Body of pancreas (tissue), 4 donors: ENCODE data around the gene CHSY1. TPM values are rescaled to one million over a fixed set of nuclear protein-coding genes. Genes with fewer than 3 reads are reported as not detected.

Experiments
- ATAC-seq: fragments of 150-250 bp; one replicate; pipeline ENCODE4 v1.9.1; 2016
- DNase-seq, 4 donors: peaks; one replicate each; pipeline ENCODE4 v3.0.0-alpha.2; 2019
- H3K27ac ChIP-seq, 4 donors: fragments of 200-600 bp; sonication (generic); 1 replicate in 3 of 4; 2 replicates in 1 of 4; pipeline versions ENCODE4 v1.5.1 to v1.6.1; 2016 to 2019; ENCODE audit warnings: mild to moderate bottlenecking in 1 of 4, mixed read lengths in 1 of 4, moderate library complexity in 1 of 4
- H3K27me3 ChIP-seq, 2 donors: fragments of 200-600 bp; sonication (generic); one replicate each; pipeline ENCODE4 v1.6.0; 2016; ENCODE audit warnings: mild to moderate bottlenecking in 1 of 2
- H3K36me3 ChIP-seq, 2 donors: fragments of 200-600 bp; sonication (generic); replicated peaks in 1 of 2; 2 replicates each; pipeline ENCODE4 v1.5.1; 2016; ENCODE audit warnings: low read depth in 2 of 2; ENCODE audit not compliant: insufficient read depth in 1 of 2
- H3K4me1 ChIP-seq: fragments of 200-600 bp; sonication (generic); one replicate; pipeline ENCODE4 v1.6.0; 2016
- H3K4me3 ChIP-seq, 2 donors: fragments of 200-600 bp; sonication (generic); 1 replicate in 1 of 2; 2 replicates in 1 of 2; pipeline ENCODE4 v1.5.1; 2016 to 2019
- H3K9me3 ChIP-seq, 3 donors: fragments of 200-600 bp; sonication (generic); 1 replicate in 2 of 3; 2 replicates in 1 of 3; pipeline ENCODE4 v1.5.1; 2016
- CTCF ChIP-seq, 7 experiments: fragments of 450-650 bp in 4 of 7; fragments of 200-600 bp in 3 of 7; sonication (generic) in 3 of 7; IDR thresholded peaks; one replicate each; pipeline ENCODE4 v1.5.1; 2016 to 2019; ENCODE audit warnings: antibody characterized with exemption in 7 of 7
- POLR2A ChIP-seq, 3 donors: fragments of 450-650 bp; IDR thresholded peaks; one replicate each; pipeline ENCODE4 v1.6.1; 2016; ENCODE audit warnings: antibody characterized with exemption in 3 of 3, mild to moderate bottlenecking in 2 of 3
- WGBS, 2 donors: methylation state at CpG; one replicate each; pipeline ENCODE4 v1.1.5; 2017; 5-methylcytosine and 5-hydroxymethylcytosine counted together
- intact Hi-C: fragments of 100-400 bp; cut with DNase I; formaldehyde crosslinking; loops from one replicate; pipeline ENCODE4 v1.15.1; 2023
- total RNA-seq, 2 donors: library from RNA; depleted of rRNA; stranded (reverse); fragments of >200 nt; gene quantifications; one replicate each; pipeline ENCODE4 v1.1.0, GENCODE V29; 2016

CHSY1 gene
- total RNA-seq, 2 donors from 2014 or later, result 7.8 to 12.2 TPM

GRCh38 chr15:101159936-101160815, 91.7 kb downstream of the CHSY1 start:
- intact Hi-C loops, result no loop called here
- Histone ChIP-seq H3K27me3 (no peaks in the 10 kb centered on the region), H3K4me1 (peaks cover 9% of the 10 kb centered on the region), H3K9me3 (peaks cover 0 to under 1% (median 0%) of the 10 kb centered on the region in 3 donors), H3K4me3 (no peak overlapping the region), H3K27ac (no peak overlapping the region), H3K36me3 (no peaks in the 10 kb centered on the region)
- WGBS, 2 donors, result 83 to 89% methylated on average over 11 of the region's 11 CpGs
- ATAC-seq (no peak), DNase-seq (no peak)
- TF ChIP-seq POLR2A (IDR thresholded peaks at IDR 0.05) (no peak), CTCF (IDR thresholded peaks at IDR 0.05) (no peak)

GRCh38 chr15:101159096-101159935, 92.5 kb downstream of the CHSY1 start:
- WGBS, 2 donors, result 81 to 83% methylated on average over 15 of the region's 15 CpGs
- no peaks in the 10 kb centered on the region for H3K9me3 ChIP-seq
- intact Hi-C loops, result no loop called here
- H3K4me1 ChIP-seq, result peaks cover 9% of the 10 kb centered on the region
- no peaks in the 10 kb centered on the region for H3K27me3 ChIP-seq
- DNase-seq, result no peak
- no peak for TF ChIP-seq POLR2A (IDR thresholded peaks at IDR 0.05)
- no peak for TF ChIP-seq CTCF (IDR thresholded peaks at IDR 0.05)
- H3K36me3 ChIP-seq, result no peaks in the 10 kb centered on the region
- H3K27ac ChIP-seq, result no peak overlapping the region
- no peak for ATAC-seq
- no peak overlapping the region for H3K4me3 ChIP-seq

GRCh38 chr15:101158166-101159095, 93.4 kb downstream of the CHSY1 start:
- DNase-seq, result no peak
- no peak for ATAC-seq
- WGBS, 2 donors, result 86 to 87% methylated on average over 28 to 30 of the region's 30 CpGs

More at GRCh38 chr15:101158166-101159095, 93.4 kb downstream of the CHSY1 start:
- H3K9me3 ChIP-seq, result no peaks in the 10 kb centered on the region
- no peak overlapping the region for H3K4me3 ChIP-seq
- H3K36me3 ChIP-seq, result no peaks in the 10 kb centered on the region
- TF ChIP-seq CTCF (IDR thresholded peaks at IDR 0.05), result no peak
- no peak for TF ChIP-seq POLR2A (IDR thresholded peaks at IDR 0.05)
- intact Hi-C loops, result no loop called here
- H3K4me1 ChIP-seq, result peaks cover 9% of the 10 kb centered on the region
- H3K27ac ChIP-seq, result no peak overlapping the region
- H3K27me3 ChIP-seq, result no peaks in the 10 kb centered on the region
